OCI-M1 (cell line): ENCODE results near the gene KCNMB2.
"Not testable (repeated sequence)": the region's sequence is repeated elsewhere in the genome, so short reads cannot be mapped to it uniquely, and the experiment has no call there.

ENCODE experiments used
- DNase-seq: peaks from one replicate; lab custom pipeline; 2025; lab: John Stamatoyannopoulos, UW

KCNMB2 gene

DNA sequence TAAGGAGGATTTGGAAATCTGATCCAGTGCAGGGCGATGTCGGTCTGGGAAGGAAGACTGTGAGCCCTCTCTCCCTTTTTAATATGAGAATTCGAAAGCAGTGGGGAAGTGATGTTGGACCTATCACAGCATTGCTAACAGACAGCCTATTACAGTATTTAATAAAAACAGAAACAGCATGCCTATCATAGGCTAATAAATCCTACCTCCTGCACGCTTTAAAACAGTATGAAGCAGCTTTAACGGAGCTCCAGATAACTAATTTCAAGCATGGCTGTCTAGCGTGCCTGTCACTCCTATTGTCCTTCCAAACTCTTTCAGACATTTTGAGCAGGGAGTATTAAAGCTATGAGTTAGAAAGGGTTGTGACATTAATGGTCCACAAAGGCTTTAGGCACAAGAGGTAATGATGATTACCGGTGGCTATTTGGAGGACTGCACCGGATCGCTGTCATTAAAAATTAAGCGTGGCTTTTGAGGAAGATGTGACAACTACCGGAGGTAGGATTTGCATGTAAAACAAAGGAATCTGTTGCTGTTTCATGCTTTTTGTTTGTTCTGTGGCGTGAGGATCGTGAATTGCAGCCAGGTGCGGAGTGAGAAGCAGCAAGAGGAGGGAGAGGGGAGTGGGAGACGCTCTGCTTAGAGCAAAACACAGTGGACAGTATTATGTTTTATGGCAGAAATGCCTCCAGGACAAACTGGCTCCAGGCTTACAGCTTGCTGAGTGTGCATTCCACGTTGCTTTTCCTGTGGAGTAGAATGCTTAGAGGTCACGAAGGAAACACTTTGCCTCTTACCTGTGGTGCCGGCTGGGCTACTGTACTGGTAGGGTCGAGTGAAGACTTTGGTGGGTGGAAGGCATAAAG is at the start of gene KCNMB2:
KCNMB2 (plus strand) TSS at position 226 of the 869 bp plus-strand sequence.
- DNase-seq, result no peak

DNA sequence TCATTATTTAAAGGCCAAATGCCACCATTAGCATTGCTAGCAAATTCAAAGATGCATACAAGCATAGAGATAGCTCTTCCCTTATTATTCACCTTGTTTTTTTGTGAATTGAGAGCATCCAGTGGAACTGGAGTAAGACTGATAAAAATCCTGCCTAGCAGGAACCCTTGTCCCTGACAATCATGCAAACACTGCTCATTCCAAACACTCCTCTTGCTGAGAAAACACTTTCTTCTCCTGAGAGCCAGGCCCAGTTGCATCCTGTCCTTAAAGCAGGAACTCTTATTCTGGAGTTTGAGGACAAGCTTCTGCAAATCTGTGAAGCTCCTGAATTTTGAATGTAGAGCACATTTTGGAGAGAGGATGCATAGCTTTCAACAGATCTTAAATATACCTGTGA is 49.3 kb upstream of the KCNMB2 start:
- no peak for DNase-seq

DNA sequence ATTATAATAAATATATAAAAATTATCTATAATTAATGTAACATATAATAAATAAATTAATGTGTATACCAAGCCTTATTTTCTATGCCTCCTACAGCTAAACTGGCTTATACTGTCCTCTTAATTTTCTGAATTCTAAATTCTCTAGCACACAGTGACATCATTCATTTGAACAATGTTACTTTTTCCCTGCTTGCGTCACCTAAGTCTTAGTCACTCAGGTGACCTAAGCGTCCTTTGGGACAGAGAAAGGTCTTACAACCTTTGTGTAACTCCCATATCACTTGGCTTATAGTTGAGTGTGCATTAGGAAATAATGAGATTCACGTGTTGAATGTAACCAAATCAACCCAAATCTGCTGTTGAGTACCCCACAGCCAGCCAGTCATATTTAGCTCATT is 48.5 kb upstream of the KCNMB2 start:
- DNase-seq, result no peak

DNA sequence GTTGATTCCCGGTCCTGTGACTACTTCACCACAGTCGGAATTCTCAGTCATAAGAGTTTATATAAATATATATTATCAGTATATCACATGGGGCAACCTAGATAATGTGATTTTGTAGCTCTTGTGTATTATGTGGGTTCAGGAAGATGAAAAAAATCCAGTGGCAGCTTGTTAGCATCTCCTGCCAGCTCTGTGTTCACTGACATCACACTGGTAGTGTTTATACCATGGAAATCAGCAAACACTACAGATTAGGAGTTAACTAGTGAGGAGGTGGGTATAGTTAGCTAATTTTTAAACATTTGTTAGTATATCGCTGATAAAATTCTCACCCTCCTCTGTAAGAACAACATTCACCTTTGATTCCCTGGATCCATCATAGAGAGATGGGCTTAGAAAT is 44.5 kb upstream of the KCNMB2 start:
- no peak for DNase-seq

DNA sequence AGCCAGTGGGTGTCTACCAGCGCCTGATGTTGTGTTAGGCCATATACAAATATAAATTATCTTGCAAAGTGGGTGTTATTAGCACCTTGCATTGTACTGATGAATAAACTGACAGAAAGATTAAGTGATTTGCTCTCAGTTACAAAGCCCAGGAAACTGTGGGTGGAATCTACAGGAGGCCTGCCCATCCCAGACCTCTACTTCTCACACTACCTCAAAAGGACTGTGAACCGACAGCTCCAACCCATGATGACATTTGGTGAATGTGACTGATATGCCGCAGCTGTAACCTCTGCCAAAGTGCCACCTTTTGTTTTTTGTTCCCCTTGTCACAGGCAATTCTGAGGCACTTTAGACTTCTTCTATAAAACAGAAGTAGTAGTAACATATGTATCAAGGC is 43.7 kb upstream of the KCNMB2 start:
- DNase-seq, result no peak

DNA sequence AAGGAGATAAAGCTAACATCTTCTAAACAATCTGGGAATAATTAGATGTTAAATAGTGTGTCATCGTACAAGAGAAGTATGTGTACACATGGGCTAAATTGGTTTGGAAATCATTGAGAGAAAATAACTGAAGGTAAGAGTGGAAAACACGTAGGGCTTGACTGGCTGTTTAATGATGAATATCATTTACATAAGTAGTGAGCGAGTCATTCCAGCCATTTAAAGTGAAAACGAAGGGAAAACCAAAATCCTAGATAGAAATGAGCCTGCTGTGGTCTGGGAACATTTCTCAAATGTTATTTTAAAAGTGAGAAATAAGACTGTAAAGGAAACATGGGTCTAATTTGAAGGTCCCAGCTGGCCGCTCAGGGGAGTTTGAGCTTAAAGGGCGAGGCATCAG is 41.9 kb upstream of the KCNMB2 start:
- DNase-seq, result no peak

DNA sequence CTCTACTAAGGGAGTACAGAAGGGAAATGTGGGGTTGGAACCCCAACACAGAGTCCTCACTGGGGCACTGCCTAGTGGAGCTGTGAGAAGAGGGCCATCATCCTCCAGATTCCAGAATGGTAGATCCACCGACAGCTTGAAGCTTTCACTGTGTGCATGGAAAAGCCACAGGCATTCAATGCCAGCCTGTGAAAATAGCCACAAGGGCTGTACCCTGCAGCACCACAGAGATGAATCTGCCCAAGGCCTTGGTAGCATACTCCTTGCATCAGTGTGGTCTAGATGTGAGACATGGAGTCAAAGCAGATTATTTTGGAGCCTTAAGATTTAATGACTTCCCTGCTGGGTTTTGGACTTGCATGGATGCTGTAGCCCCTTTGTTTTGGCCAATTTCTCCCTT is 39.3 kb upstream of the KCNMB2 start:
- no peak for DNase-seq

DNA sequence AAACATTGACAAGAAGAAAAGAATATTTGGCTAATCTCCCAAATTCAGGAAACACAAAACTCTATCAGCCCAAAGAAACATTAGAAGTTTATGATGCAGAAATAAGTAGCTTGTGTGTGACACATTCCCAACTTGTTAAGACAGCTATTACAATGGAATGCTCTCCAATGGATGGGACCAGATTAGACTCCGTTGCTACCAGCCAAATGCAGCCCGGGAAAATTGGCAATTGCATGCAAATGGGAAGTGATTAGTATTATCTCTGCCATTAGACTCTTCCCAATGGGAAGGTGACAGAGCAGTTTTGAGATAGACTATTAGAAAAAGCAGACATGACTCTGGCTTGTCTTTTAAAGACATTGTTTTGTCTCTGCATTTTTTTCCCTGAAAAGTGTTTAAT is 37.4 kb upstream of the KCNMB2 start:
- DNase-seq, result no peak

DNA sequence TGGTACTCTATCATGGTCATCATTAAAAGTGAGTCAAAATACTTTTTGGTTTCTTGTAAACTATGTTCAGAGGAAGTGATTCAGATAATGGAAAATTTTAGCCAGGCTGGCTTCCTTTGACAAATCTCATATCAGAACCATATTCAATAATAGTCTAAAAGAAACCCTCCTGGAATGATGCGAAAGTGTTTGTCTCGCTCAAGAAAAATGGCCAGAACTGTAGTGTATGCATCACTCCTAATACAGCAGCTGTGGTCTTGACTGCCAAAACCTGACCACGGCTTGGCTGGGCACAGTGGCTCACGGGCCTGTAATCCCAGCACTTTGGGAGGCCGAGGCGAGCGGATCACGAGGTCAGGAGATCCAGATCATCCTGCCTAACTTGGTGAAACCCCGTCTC is 35.6 kb upstream of the KCNMB2 start:
- no peak for DNase-seq

DNA sequence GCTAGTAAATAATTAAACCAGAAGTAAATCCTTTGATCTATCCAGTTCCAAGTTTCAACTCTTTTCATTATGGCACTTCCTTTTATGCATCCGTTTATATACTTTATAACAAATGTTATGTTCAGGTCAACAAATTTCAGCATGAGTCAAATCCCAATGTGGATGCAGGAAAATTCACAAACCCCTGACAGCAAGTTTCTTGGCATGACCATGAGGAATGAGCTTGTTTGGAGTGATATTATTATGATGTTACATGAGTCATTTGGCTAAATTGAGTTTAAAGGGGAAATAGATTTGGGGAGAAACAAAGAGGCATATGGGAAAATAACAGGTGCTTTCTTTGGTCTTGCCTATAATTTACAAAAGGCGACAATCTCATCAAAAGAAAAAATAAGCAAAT is 32.1 kb upstream of the KCNMB2 start:
- DNase-seq, result no peak

DNA sequence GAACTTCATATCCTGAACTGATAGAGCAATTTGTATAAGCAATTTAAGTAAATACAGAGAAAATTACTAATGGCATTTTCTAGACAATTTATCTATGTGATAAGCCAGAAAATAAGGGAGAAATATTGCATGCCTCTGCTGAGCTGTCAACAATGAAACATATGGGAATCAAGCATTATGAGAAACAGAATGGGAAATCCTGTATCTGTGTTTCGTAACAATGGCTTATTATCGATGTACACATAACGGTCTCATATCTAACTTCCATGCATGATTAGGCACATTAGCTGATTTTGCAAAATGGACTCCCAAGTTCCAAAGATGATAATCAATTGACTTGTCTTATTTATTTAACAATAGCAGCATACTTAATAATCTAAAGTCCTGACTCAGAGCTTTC is 30.4 kb upstream of the KCNMB2 start:
- peak; percentile 4 for DNase-seq

DNA sequence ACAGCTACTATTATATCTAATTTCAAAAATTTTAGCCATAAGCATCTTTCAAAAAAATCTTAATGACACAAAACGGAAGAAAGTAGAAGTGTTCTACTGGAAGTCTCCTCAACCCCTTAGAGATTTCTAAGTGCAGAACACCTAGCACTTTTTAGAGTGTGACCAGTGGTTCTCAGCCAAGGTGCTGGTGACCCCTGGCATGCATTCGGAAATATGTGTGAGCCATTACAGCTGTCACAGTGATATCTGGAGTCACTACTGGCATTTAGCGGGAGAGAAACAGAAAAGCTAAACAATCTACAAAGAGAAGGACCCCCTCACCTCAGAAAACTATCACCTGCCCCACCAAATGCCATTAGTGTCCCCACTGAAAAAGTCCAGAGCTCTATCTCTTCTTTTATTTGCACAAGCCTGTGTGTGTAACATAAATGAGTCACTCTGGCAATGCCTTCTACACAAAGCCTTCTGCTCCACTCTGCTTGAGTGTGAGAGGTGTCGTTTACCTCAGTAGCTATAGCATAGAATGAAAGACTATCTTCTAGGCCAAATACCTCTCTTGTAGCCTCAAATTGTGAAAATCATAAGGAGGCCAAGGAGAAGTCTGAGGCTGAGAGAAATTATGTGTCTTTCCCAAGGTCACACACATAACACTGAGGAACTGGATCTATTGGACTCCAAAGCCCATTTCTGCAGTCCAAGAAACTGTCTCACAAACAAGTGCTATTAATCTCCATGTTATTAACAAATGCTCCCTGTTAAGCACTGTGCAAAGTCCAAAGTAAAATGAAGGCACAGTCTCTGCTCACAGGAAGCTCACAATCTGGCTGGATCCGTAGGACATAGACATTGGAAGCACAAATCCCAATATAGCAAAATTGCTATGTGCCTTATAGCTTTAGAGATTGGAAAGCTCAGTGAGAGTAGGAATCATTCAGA is 28.5 kb upstream of the KCNMB2 start:
- no peak for DNase-seq

DNA sequence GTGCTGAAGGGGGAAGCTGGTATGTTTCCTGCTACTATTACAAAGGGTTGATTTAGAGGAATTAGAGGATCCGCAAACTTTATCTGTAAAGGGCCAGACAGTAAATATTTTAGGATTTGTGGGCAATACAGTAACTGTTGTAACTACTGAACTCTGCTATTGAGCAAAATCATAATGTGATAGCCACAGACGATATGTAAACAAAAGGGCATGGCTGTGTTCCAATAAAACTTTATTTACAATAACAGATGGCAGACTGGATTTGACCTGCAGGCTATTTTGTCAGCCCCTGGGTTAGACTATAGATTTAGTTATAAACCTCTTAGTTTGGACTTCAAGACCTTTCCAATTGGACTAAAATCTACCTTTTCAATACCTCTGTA is 27.8 kb upstream of the KCNMB2 start:
- DNase-seq, result peak; percentile 2

DNA sequence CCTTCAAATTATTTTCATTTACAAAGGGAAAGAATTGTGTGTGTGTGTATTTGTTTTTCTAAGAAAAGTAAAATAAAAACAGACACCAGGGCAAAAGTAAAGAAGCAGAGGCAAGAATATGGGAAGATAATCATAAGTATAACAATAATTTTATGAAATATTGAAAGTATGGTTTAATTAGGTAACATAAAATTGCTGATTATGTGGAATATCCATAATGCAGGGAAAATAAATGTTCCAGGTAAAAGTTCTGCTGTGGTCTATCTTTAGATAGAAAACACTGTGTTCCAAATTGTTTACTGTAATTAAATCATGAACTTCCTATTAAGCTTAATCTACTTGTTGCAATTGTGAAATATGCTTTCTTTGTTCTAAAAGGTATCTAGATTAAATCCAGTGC is 25.7 kb upstream of the KCNMB2 start:
- no peak for DNase-seq

DNA sequence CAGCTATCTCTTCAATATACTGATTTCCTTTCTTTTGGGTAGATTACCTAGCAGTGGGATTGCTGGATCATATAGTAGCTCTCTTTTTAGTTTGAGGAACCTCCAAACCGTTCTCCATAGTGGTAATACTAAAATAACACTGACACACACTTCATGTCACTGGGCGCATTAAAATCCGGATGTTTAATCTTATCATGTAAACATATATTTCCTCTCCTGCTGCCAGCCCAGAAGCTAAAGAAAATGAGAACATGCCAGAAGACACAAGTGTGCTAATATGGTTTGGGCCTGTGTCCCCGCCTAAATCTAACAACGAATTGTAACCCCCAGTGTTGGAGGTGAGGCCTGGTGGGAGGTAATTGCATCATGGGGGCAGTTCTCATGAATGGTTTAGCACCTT is 23.6 kb upstream of the KCNMB2 start:
- no peak for DNase-seq

DNA sequence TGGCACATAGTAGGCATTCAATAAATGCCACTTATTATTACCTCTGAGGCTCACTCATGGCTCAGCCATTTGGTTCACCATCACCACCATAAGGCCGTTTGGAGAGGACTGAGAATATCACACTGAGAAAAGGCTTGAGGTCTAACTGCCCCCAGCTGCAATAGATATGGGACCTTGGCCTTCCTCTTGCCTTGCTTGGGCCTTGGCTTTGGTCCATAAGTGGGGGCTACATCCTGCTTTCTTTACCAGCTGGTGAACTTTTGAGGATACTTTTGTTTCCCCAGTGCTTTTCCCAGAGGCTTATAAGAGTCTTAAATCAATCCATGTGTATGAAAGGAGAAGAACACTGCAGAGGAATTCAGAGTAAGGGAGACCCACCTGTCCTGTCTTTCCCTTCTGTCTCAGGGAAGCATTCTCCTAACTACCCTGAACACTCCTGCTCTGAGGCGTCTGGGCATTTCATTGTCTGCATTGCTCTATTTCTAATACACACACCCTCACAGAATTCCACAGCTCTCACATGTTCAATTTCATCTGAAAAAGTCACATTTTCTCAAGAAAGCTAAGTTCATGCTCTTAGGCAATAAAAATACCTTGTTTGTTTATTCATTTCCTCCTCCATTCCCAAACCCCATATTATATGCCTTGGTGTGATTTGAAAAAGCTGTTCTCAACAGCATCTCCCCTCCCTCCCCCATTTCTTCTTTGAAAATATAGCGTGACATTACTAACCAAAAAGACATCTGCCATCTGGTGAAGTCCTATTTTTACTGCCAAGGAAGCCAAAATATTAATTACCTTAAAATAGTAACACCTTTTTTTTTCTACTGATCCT is 22.5 kb upstream of the KCNMB2 start:
- DNase-seq, result no peak

DNA sequence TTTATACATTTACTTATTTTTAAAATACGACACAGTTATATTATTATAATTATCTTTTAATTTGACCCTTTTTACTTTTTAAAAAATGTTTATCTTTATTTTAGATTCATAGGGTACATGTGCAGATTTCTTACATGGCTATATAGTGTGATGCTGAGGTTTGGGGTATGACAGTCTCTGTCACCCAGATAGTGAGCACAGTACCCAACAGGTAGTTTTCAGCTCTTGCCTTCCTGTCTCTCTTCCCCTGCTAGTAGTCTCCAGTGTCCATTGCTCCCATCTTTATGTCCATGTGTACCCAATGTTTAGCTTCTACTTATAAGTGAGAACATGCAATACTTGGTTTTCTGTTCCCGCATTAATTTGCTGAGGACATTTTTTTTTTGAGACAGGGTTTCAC is 21.8 kb upstream of the KCNMB2 start:
- DNase-seq, result no peak

DNA sequence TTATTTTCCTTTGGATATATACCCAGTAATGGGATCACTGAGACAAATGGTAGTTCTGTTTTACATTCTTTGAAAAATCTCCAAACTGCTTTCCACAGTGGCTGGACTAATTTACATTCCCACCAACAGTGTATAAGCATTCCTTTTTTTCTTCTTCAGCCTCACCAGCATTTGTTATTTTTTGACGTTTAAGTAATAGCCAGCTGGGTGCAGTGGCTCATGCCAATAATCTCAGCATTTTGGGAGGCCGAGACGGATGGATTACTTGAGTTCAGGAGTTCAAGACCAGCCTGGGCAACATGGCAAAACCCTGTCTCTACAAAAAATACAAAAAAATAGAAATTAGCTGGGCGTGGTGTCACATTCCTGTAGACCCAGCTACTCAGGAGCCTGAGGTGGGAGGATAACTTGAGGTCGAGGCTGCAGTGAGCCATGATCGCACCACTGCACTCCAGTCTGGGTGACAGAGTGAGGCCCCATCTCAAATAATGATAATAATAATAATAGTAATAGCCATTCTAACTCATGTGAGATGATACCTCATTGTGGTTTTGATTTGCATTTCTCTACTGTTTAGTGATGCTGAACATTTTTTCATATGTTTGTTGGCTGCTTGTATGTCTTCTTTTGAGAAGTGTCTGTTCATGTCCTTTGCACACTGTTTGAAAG is 21.0 kb upstream of the KCNMB2 start:
- DNase-seq, result not testable (repeated sequence)

DNA sequence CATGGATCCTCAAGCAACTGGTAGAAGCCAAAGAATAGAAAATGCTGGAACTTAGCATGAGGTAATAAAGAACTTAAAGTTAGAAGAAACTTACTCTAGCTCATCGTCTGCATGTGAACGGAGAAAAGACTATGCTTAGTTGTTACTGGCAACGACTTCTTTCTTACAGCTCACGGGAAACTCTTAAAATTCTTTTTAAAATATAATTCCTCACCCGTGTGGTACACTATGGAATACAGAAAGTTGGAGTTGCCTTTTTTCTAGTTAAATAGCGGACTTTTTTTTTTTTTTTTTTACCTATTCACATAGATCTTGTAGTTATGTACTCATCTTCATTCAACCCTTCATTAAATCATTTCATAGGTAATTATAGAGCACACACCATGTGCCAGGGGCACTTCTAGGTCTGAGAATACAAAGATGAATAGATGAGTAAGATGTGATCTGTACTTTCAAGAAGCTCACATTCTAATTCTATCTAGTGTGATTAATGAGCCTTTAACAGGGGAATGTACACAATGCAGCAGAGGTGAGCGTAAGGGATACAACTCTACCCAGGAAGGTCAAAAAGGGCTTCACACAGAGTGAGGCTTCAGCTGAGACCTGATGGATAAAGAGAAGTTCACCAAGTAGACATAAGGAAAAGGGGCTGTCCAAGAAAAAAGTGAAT is 18.4 kb upstream of the KCNMB2 start:
- DNase-seq, result no peak

DNA sequence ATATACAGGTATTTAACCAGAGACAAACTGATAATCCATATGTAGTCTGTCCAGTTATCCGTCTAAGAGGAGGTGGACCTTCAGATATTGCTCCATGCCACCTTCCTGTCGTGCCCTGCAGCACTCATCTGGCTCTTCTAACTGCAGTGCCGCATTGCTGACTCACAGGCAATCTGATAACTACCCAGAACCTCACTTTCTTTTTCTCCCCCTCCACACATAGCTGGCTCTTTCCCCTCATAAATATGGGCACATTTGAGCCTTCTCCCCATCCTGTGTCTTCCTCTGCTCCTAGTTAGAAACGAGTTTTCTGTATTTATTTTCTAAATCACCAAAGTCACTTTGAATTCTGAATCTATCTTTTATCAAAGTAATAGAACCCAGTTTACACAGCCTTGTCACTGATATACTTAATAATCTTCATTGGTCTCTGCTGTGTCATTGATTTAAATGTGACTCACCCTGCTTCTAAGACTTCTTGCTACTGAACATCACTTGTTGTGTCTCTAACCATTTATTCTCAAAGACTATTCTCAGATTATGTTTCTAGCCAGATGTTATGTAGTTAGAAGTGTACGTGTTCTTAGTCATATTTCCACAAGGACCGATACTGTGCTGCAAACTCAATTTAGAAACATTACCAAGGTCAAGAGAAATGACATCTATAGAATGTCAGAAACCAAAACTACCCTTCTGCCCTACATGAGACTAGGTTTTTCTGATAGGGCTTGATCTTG is 17.4 kb upstream of the KCNMB2 start:
- DNase-seq, result peak; percentile 43
